GM21390 (cell line): Measurements from ENCODE around the gene ENOX1.
"Not testable (repeated sequence)": the region's sequence is repeated elsewhere in the genome, so short reads cannot be mapped to it uniquely, and the experiment has no call there.

Experiments
- ATAC-seq: cut with Tn5 transposase; IDR thresholded peaks from one replicate; pipeline ENCODE4 v1.9.1; 2021; ENCODE audit not compliant: unreplicated experiment

Gene ENOX1

GRCh38 chr13:43180837-43181236, 605.9 kb downstream of the ENOX1 start:
- ATAC-seq, result no peak

GRCh38 chr13:43180036-43180660, 606.6 kb downstream of the ENOX1 start:
- ATAC-seq, result no peak

GRCh38 chr13:43171489-43171888, 615.3 kb downstream of the ENOX1 start:
- no peak for ATAC-seq

- no peak for ATAC-seq
Observed at GRCh38 chr13:43170506-43170905, 616.3 kb downstream of the ENOX1 start.

GRCh38 chr13:43168434-43168833, 618.3 kb downstream of the ENOX1 start:
- not testable (repeated sequence) for ATAC-seq

- no peak for ATAC-seq
Observed at GRCh38 chr13:43167731-43168130, 619.0 kb downstream of the ENOX1 start.

- ATAC-seq, result no peak
Observed at GRCh38 chr13:43166644-43167457, 619.9 kb downstream of the ENOX1 start.
